IMR-90 (cell line): ENCODE data around the gene CPXM1. TPM values are rescaled to one million over a fixed set of nuclear protein-coding genes. Genes with fewer than 3 reads are reported as not detected.

Experiments used
- ATAC-seq: fragments of 200-7000 bp; cut with Tn5 transposase; 2 replicates; pipeline ENCODE4 v1.9.1; 2020; ENCODE audit warnings: low read depth, mild to moderate bottlenecking, moderate library complexity
- BruUV-seq: library from RNA; stranded (reverse); fragments of 400-500 nt; replicated peaks from 2 replicates; lab custom pipeline; 2021; lab: Mats Ljungman, UMichigan
- CTCF ChIA-PET: fragments of 300-600 bp; formaldehyde crosslinking; extraction: SDS; loops from one replicate; lab custom pipeline; 2021; ENCODE audit warnings: antibody characterized with exemption; lab: Yijun Ruan, JAX
- POLR2A ChIA-PET: fragments of 300-600 bp; sonication (Branson Sonifier 250); formaldehyde crosslinking; loops from one replicate; lab custom pipeline; 2022; ENCODE audit warnings: antibody characterized with exemption; ENCODE audit not compliant: unreplicated experiment; lab: Charles Lee
- DNase-seq: peaks from one replicate; pipeline ENCODE4 v3.0.0; 2013
- H2AFZ ChIP-seq: replicated peaks from 2 replicates; pipeline ENCODE3; 2013; ENCODE audit warnings: low read length, mild to moderate bottlenecking; ENCODE audit not compliant: poor library complexity
- H2AK5ac ChIP-seq: 2 replicates; pipeline ENCODE4 v1.6.1; 2013; ENCODE audit warnings: low read depth, low read length, inconsistent platforms
- H2AK9ac ChIP-seq: replicated peaks from 2 replicates; pipeline ENCODE3; 2013; ENCODE audit warnings: mild to moderate bottlenecking, low read depth, low read length, moderate library complexity; ENCODE audit not compliant: poor library complexity
- H2BK120ac ChIP-seq: 2 replicates; pipeline ENCODE4 v1.6.1; 2013; ENCODE audit warnings: low read depth, low read length, inconsistent platforms
- H2BK15ac ChIP-seq: 3 replicates; pipeline ENCODE4 v1.6.1; 2013; ENCODE audit warnings: low read depth, low read length, inconsistent platforms
- H2BK20ac ChIP-seq: 2 replicates; pipeline ENCODE4 v1.6.1; 2013; ENCODE audit warnings: low read depth, mild to moderate bottlenecking, inconsistent platforms, low read length, moderate library complexity
- H2BK5ac ChIP-seq: 2 replicates; pipeline ENCODE4 v1.6.1; 2013; ENCODE audit warnings: mild to moderate bottlenecking, low read depth, low read length, inconsistent platforms; ENCODE audit not compliant: poor library complexity, severe bottlenecking
- H3K14ac ChIP-seq: replicated peaks from 2 replicates; pipeline ENCODE4 v1.6.1; 2013; ENCODE audit warnings: low read depth, low read length, inconsistent platforms
- H3K18ac ChIP-seq: 2 replicates; pipeline ENCODE4 v1.6.1; 2013; ENCODE audit warnings: low read depth, low read length, control low read depth
- H3K23ac ChIP-seq: 2 replicates; pipeline ENCODE4 v1.6.1; 2013; ENCODE audit warnings: low read depth, low read length, inconsistent platforms
- H3K27ac ChIP-seq: 2 replicates; pipeline ENCODE4 v1.5.1; 2013; ENCODE audit warnings: mild to moderate bottlenecking, control low read depth, low read length; ENCODE audit not compliant: insufficient read depth
- H3K27me3 ChIP-seq: 2 replicates; pipeline ENCODE4 v1.6.1; 2013; ENCODE audit warnings: low read length; ENCODE audit not compliant: control insufficient read depth, insufficient read depth
- H3K36me3 ChIP-seq: 2 replicates; pipeline ENCODE4 v1.6.1; 2013; ENCODE audit warnings: low read length, mixed read lengths; ENCODE audit not compliant: control insufficient read depth, insufficient read depth
- H3K4ac ChIP-seq: 2 replicates; pipeline ENCODE4 v1.6.1; 2013; ENCODE audit warnings: low read depth, low read length, inconsistent platforms
- H3K4me1 ChIP-seq: 2 replicates; pipeline ENCODE4 v1.6.1; 2013; ENCODE audit warnings: low read length, mixed read lengths; ENCODE audit not compliant: control insufficient read depth, insufficient read depth
- H3K4me2 ChIP-seq: 2 replicates; pipeline ENCODE4 v1.6.1; 2013; ENCODE audit warnings: low read depth, mild to moderate bottlenecking, control low read depth, low read length, moderate library complexity
- H3K4me3 ChIP-seq: 2 replicates; pipeline ENCODE4 v1.5.1; 2013; ENCODE audit warnings: low read depth, mild to moderate bottlenecking, control low read depth, low read length, moderate library complexity; ENCODE audit not compliant: insufficient read depth
- H3K56ac ChIP-seq: 2 replicates; pipeline ENCODE4 v1.6.1; 2013; ENCODE audit warnings: low read length, inconsistent platforms; ENCODE audit not compliant: insufficient read depth; ENCODE audit errors: extremely low read depth
- H3K79me1 ChIP-seq, 2 experiments: 2 replicates each; pipeline ENCODE4 v1.6.1; 2013; ENCODE audit warnings: low read length in 2 of 2, inconsistent platforms in 1 of 2, low read depth in 1 of 2
- H3K9ac ChIP-seq: 2 replicates; pipeline ENCODE4 v1.6.1; 2013; ENCODE audit warnings: low read depth, low read length, control low read depth
- H3K9me1 ChIP-seq: 2 replicates; pipeline ENCODE4 v1.6.1; 2013; ENCODE audit warnings: low read length, inconsistent platforms; ENCODE audit not compliant: insufficient read depth
- H3K9me3 ChIP-seq: 2 replicates; pipeline ENCODE4 v1.6.1; 2013; ENCODE audit warnings: low read length; ENCODE audit not compliant: control insufficient read depth, insufficient read depth
- H4K20me1 ChIP-seq: 2 replicates; pipeline ENCODE4 v1.6.1; 2013; ENCODE audit warnings: low read length, inconsistent platforms; ENCODE audit not compliant: insufficient read depth
- H4K5ac ChIP-seq: 2 replicates; pipeline ENCODE4 v1.6.1; 2013; ENCODE audit warnings: mild to moderate bottlenecking, low read depth, low read length, control low read depth
- H4K8ac ChIP-seq, 2 experiments: 2 replicates each; pipeline ENCODE4 v1.6.1; 2013; ENCODE audit warnings: low read depth in 2 of 2, low read length in 2 of 2, control low read depth in 1 of 2, inconsistent platforms in 1 of 2
- H4K91ac ChIP-seq: 2 replicates; pipeline ENCODE4 v1.6.1; 2013; ENCODE audit warnings: low read depth, low read length, inconsistent platforms; ENCODE audit not compliant: insufficient read depth
- ELK1 ChIP-seq: fragments of 150-350 bp; IDR thresholded peaks from 2 replicates; pipeline ENCODE4 v1.6.1; 2016; ENCODE audit warnings: low read depth, mild to moderate bottlenecking, low read length, moderate library complexity, borderline replicate concordance
- SMC3 ChIP-seq: fragments of 150-350 bp; IDR thresholded peaks from 2 replicates; pipeline ENCODE4 v1.6.1; 2016; ENCODE audit warnings: low read depth, mild to moderate bottlenecking, antibody characterized with exemption, low read length, moderate library complexity
- WGBS, 2 experiments: methylation state at CpG; one replicate each; pipeline versions ENCODE4 v1.1.5 to v1.1.7; 2013; ENCODE audit warnings: missing lambda C conversion rate in 2 of 2; ENCODE audit not compliant: insufficient read length in 1 of 2; ENCODE audit errors: extremely low coverage in 2 of 2; 5-methylcytosine and 5-hydroxymethylcytosine counted together
- dilution Hi-C: fragments of 300-500 bp; cut with HindIII; formaldehyde crosslinking; loops from one replicate; pipeline ENCODE4 v1.14.3; 2018; ENCODE audit warnings: low sequenced_read_pairs; ENCODE audit not compliant: unreplicated experiment
- in situ Hi-C: fragments of 300-500 bp; cut with MboI; formaldehyde crosslinking; loops from 3 replicates; pipeline ENCODE4 v1.14.3; 2019; ENCODE audit warnings: low sequenced_read_pairs, inconsistent platforms, mixed read lengths
- intact Hi-C: fragments of 100-400 bp; cut with micrococcal nuclease; formaldehyde crosslinking; loops from 2 replicates; pipeline ENCODE4 v1.10.0; 2022
- polyA plus RNA-seq, 3 experiments: library from polyadenylated mRNA; depleted of rRNA; stranded (reverse); fragments of >200 nt; gene quantifications; 2 replicates each; pipeline ENCODE4 v1.2.3, GENCODE V29; 2012; ENCODE audit warnings: low replicate concordance in 1 of 3
- total RNA-seq: library from RNA; depleted of rRNA; stranded (reverse); fragments of >200 nt; gene quantifications from 2 replicates; pipeline ENCODE4 v1.2.3, GENCODE V29; 2012

Gene CPXM1
- total and polyA plus RNA-seq, 2 of the 4 experiments (the other 2 are of a cell fraction), result 1.1 to 4.6 TPM

GRCh38 chr20:2798095-2798805 lies 2.2 kb downstream of the CPXM1 start:
- Histone ChIP-seq H3K56ac (no peak overlapping the region), H3K9me1 (no peaks in the 10 kb centered on the region), H2BK20ac (no peak overlapping the region), H2BK120ac (no peak overlapping the region), H4K8ac (no peak overlapping the region), H2BK5ac (no peak overlapping the region), H4K91ac (no peak overlapping the region), H4K20me1 (no peaks in the 10 kb centered on the region), H3K9me3 (0 out of 2 replicates have a peak, but pooled peaks cover 7% of the 10 kb centered on the region), H3K23ac (no peak overlapping the region), H3K4me3 (no peak overlapping the region), H3K4ac (no peak overlapping the region), H3K27ac (no peak overlapping the region), H2AK9ac (no peak overlapping the region), H4K5ac (no peak overlapping the region), H3K36me3 (no peaks in the 10 kb centered on the region; the same call in 1 of the 2 replicates), H3K4me1 (no peaks in the 10 kb centered on the region; the same call in 1 of the 2 replicates), H2AK5ac (no peak overlapping the region), H3K4me2 (no peak overlapping the region), H3K79me1 (no peaks in the 10 kb centered on the region), H2BK15ac (no peak overlapping the region), H3K14ac (no peak overlapping the region), H3K9ac (no peak overlapping the region), H3K27me3 (peaks cover 41% of the 10 kb centered on the region), H2AFZ (no peak overlapping the region), H3K18ac (no peak overlapping the region)
- in situ Hi-C loops (no loop called here), dilution Hi-C loops (no loop called here), intact Hi-C loops (no loop called here)
- no peak for ATAC-seq
- CTCF ChIA-PET, result no interaction called here
- TF ChIP-seq ELK1 (no peak), SMC3 (no peak)
- DNase-seq, result no peak
- 93% methylated on average over 8 of the region's 19 CpGs; no CpG with 5 or more reads in 1 of the 2 experiments for WGBS, 2 experiments
- no TSS peak for BruUV-seq
- POLR2A ChIA-PET, result interaction anchor here (0.5 kb wide), 1 partner anchor 374 kb away, joined by 4 read pairs; no protein-coding TSS in a partner anchor
